CD14-positive monocyte (primary cell): Measurements from ENCODE around the gene GALNTL6. TPM values are rescaled to one million over a fixed set of nuclear protein-coding genes. Genes with fewer than 3 reads are reported as not detected.
A peak's percentile ranks its signal among the peaks of the same experiment; 100 is the strongest.

Experiments
- DNase-seq, 3 donors: peaks; one replicate each; pipeline ENCODE4 v3.0.0-alpha.2; 2011 to 2022
- H2AFZ ChIP-seq: 2 replicates; pipeline ENCODE4 v1.6.0; 2012; ENCODE audit warnings: mild to moderate bottlenecking, low read depth, low read length, inconsistent platforms; ENCODE audit not compliant: insufficient read depth, poor library complexity, severe bottlenecking
- H3K27ac ChIP-seq, 2 donors: 1 replicate in 1 of 2; 2 replicates in 1 of 2; pipeline ENCODE4 v1.5.1; 2012 to 2013; ENCODE audit warnings: low read length in 2 of 2, control low read depth in 1 of 2, inconsistent platforms in 1 of 2, low read depth in 1 of 2, mild to moderate bottlenecking in 1 of 2
- H3K27me3 ChIP-seq, 2 donors: one replicate each; pipeline versions ENCODE4 v1.6.0 to v1.6.1; 2011 to 2013; ENCODE audit warnings: low read length in 2 of 2; ENCODE audit not compliant: control insufficient read depth in 2 of 2, insufficient read depth in 2 of 2
- H3K36me3 ChIP-seq, 2 donors: replicated peaks in 1 of 2; 1 replicate in 1 of 2; 2 replicates in 1 of 2; pipeline versions ENCODE4 v1.5.1 to v1.6.1; 2012 to 2013; ENCODE audit warnings: low read length in 2 of 2, control low read depth in 1 of 2, inconsistent platforms in 1 of 2, mild to moderate bottlenecking in 1 of 2; ENCODE audit not compliant: insufficient read depth in 2 of 2, control insufficient read depth in 1 of 2
- H3K4me1 ChIP-seq, 2 donors: 1 replicate in 1 of 2; 2 replicates in 1 of 2; pipeline versions ENCODE4 v1.5.1 to v1.6.1; 2012 to 2013; ENCODE audit warnings: low read length in 2 of 2, control low read depth in 1 of 2, inconsistent platforms in 1 of 2, mild to moderate bottlenecking in 1 of 2, moderate library complexity in 1 of 2; ENCODE audit not compliant: insufficient read depth in 2 of 2, control insufficient read depth in 1 of 2
- H3K4me2 ChIP-seq: replicated peaks from 2 replicates; pipeline ENCODE3; 2012; ENCODE audit warnings: low read length, moderate library complexity, mild to moderate bottlenecking; ENCODE audit not compliant: poor library complexity, severe bottlenecking; ENCODE audit errors: extremely low read depth
- H3K4me3 ChIP-seq, 3 experiments: fragments of 200-600 bp in 1 of 3; sonication (generic) in 1 of 3; replicated peaks in 1 of 3; 1 replicate in 2 of 3; 2 replicates in 1 of 3; pipeline ENCODE4 v1.5.1; 2011 to 2013; ENCODE audit warnings: low read length in 3 of 3, mild to moderate bottlenecking in 3 of 3, control low read depth in 2 of 3, low read depth in 2 of 3, inconsistent platforms in 1 of 3, moderate library complexity in 1 of 3
- H3K79me2 ChIP-seq: 2 replicates; pipeline ENCODE4 v1.6.0; 2012; ENCODE audit warnings: mild to moderate bottlenecking, control low read depth, inconsistent platforms, low read length, moderate library complexity; ENCODE audit not compliant: insufficient read depth
- H3K9ac ChIP-seq: 2 replicates; pipeline ENCODE4 v1.6.0; 2017; ENCODE audit warnings: low read length, mild to moderate bottlenecking; ENCODE audit not compliant: insufficient read depth, poor library complexity, severe bottlenecking
- H3K9me3 ChIP-seq, 2 donors: replicated peaks in 1 of 2; 1 replicate in 1 of 2; 2 replicates in 1 of 2; pipeline versions ENCODE4 v1.5.1 to v1.6.1; 2012 to 2013; ENCODE audit warnings: low read length in 2 of 2, control low read depth in 1 of 2; ENCODE audit not compliant: control insufficient read depth in 1 of 2, insufficient read depth in 1 of 2
- H4K20me1 ChIP-seq: 2 replicates; pipeline ENCODE4 v1.6.0; 2012; ENCODE audit warnings: mild to moderate bottlenecking, low read length, control low read depth, moderate library complexity; ENCODE audit not compliant: insufficient read depth
- H3K27ac Mint-ChIP-seq, 7 donors: one replicate each; pipeline ENCODE4 v1.8.0; 2020; ENCODE audit warnings: mild to moderate bottlenecking in 7 of 7, mixed read lengths in 7 of 7, moderate library complexity in 6 of 7, inconsistent platforms in 2 of 7
- H3K27me3 Mint-ChIP-seq, 3 donors: one replicate each; pipeline ENCODE4 v1.8.0; 2021 to 2022; ENCODE audit warnings: low read depth in 3 of 3, mild to moderate bottlenecking in 3 of 3, mixed read lengths in 3 of 3, moderate library complexity in 3 of 3, inconsistent platforms in 1 of 3
- H3K36me3 Mint-ChIP-seq, 2 donors: one replicate each; pipeline ENCODE4 v1.8.0; 2020; ENCODE audit warnings: mixed read lengths in 2 of 2, inconsistent platforms in 1 of 2, mild to moderate bottlenecking in 1 of 2
- H3K4me1 Mint-ChIP-seq: one replicate; pipeline ENCODE4 v1.8.0; 2020; ENCODE audit warnings: mild to moderate bottlenecking, mixed read lengths
- H3K4me3 Mint-ChIP-seq, 2 donors: one replicate each; pipeline ENCODE4 v1.8.0; 2020; ENCODE audit warnings: mild to moderate bottlenecking in 2 of 2, mixed read lengths in 2 of 2, moderate library complexity in 1 of 2
- H3K9me3 Mint-ChIP-seq, 7 donors: one replicate each; pipeline ENCODE4 v1.8.0; 2020 to 2022; ENCODE audit warnings: mixed read lengths in 7 of 7, mild to moderate bottlenecking in 6 of 7, moderate library complexity in 6 of 7, inconsistent platforms in 2 of 7
- CTCF ChIP-seq: fragments of 200-600 bp; IDR thresholded peaks from one replicate; pipeline ENCODE4 v1.8.0; 2022; ENCODE audit warnings: antibody characterized with exemption, mild to moderate bottlenecking
- WGBS: methylation state at CpG from one replicate; pipeline ENCODE4 v1.1.5; 2013; ENCODE audit warnings: missing lambda C conversion rate; ENCODE audit not compliant: insufficient coverage; 5-methylcytosine and 5-hydroxymethylcytosine counted together
- intact Hi-C, 2 donors: fragments of 100-400 bp; cut with micrococcal nuclease; formaldehyde crosslinking; loops; one replicate each; pipeline versions ENCODE4 v1.15.0 to v1.15.1; 2023
- polyA minus RNA-seq: library from RNA; depleted of rRNA, polyadenylated mRNA; stranded (reverse); fragments of >200 nt; gene quantifications from 2 replicates; pipeline ENCODE4 v1.2.3, GENCODE V29; 2012
- polyA plus RNA-seq, 3 donors: library from polyadenylated mRNA; depleted of rRNA in 1 of 3; unstranded in 2 of 3; stranded (reverse) in 1 of 3; fragments of 300-500 nt in 2 of 3; fragments of >200 nt in 1 of 3; fragmentation: Illumina TruSeq in 2 of 3; gene quantifications; 1 replicate in 2 of 3; 2 replicates in 1 of 3; pipeline ENCODE4 v1.2.3, GENCODE V29; 2012 to 2021
- total RNA-seq, 12 experiments: library from RNA in 1 of 12; stranded (reverse) in 1 of 12; fragments of 120-200 nt in 1 of 12; gene quantifications; one replicate each; pipeline ENCODE4 v1.2.4 and lab custom pipeline; 2013 to 2026; ENCODE audit warnings: mixed read lengths in 6 of 12, inconsistent platforms in 1 of 12

Gene GALNTL6
- total RNA-seq (2013), result not detected
- polyA plus RNA-seq (under 1 TPM in 1 of 3 donors, not detected in 2; 0.05 TPM), polyA minus RNA-seq (not detected in 2 replicates), total RNA-seq (lab: John Stamatoyannopoulos, UW) (0 to 3.8 (median 0.08) reads per million in 11 experiments)

GRCh38 chr4:171812665-171813525, at the start of gene GALNTL6:
TSS of gene GALNTL6 (plus strand) at chr4:171813404.
- Histone ChIP-seq H3K4me3 (peak within 1 kb of the TSS; percentile 8 to 65 (median 11)), H3K9ac (peak within 1 kb of the TSS; percentile 19), H3K9me3 (peaks cover 0 to 6% of the 10 kb centered on the region in 2 donors), H3K27ac (no peak within 1 kb of the TSS), H4K20me1 (no peaks in the 10 kb centered on the region), H3K36me3 (no peaks in the 10 kb centered on the region), H3K27me3 (peaks cover 34 to 49% of the 10 kb centered on the region in 2 donors), H3K4me2 (peak within 1 kb of the TSS; percentile 66), H3K79me2 (no peaks in the 10 kb centered on the region), H2AFZ (peak within 1 kb of the TSS; percentile 58), H3K4me1 (peaks cover 15 to 20% of the 10 kb centered on the region in 2 donors)
- no peak for TF ChIP-seq CTCF
- Mint-ChIP-seq H3K4me1 (peaks cover 15% of the 10 kb centered on the region), H3K27me3 (peaks cover 27 to 47% (median 34%) of the 10 kb centered on the region in 3 donors), H3K36me3 (peaks cover 0 to 6% of the 10 kb centered on the region in 2 donors), H3K4me3 (peak within 1 kb of the TSS; percentile 73 to 96), H3K27ac (no peak within 1 kb of the TSS), H3K9me3 (peaks cover 0 to 8% (median 4%) of the 10 kb centered on the region in 7 donors)
- intact Hi-C loops, result no loop called here
- WGBS, result under 1% methylated on average over 71 of the region's 83 CpGs
- DNase-seq, result no peak

GRCh38 chr4:171765514-171765913, 47.7 kb upstream of the GALNTL6 start:
- Mint-ChIP-seq H3K4me3 (no peak overlapping the region), H3K4me1 (no peaks in the 10 kb centered on the region), H3K36me3 (no peaks in the 10 kb centered on the region), H3K27ac (no peak overlapping the region), H3K9me3 (peaks cover 0 to 12% (median 5%) of the 10 kb centered on the region in 7 donors), H3K27me3 (no peaks in the 10 kb centered on the region)
- Histone ChIP-seq H3K4me1 (no peaks in the 10 kb centered on the region), H3K4me3 (no peak overlapping the region), H3K79me2 (no peaks in the 10 kb centered on the region), H3K27me3 (no peaks in the 10 kb centered on the region), H3K9ac (no peak overlapping the region), H4K20me1 (no peaks in the 10 kb centered on the region), H3K9me3 (no peaks in the 10 kb centered on the region), H3K36me3 (no peaks in the 10 kb centered on the region), H3K27ac (no peak overlapping the region), H3K4me2 (no peak overlapping the region), H2AFZ (no peak overlapping the region)
- DNase-seq, result no peak
- intact Hi-C loops, result no loop called here
- no peak for TF ChIP-seq CTCF
